GM18951 (cell line): Measurements from ENCODE around the gene CRAMP1.

Experiments
- POLR2A ChIP-seq: IDR thresholded peaks from 4 replicates; pipeline ENCODE4 v1.6.1; 2011; ENCODE audit warnings: mild to moderate bottlenecking; ENCODE audit not compliant: insufficient read length, insufficient read depth; ENCODE audit errors: extremely low read depth
- in situ Hi-C: fragments of 300-500 bp; cut with MboI; formaldehyde crosslinking; loops from one replicate; pipeline ENCODE4 v1.12.0; 2022; ENCODE audit warnings: low sequenced_read_pairs, mixed read lengths, inconsistent platforms; ENCODE audit not compliant: unreplicated experiment

CRAMP1 gene, protein sequence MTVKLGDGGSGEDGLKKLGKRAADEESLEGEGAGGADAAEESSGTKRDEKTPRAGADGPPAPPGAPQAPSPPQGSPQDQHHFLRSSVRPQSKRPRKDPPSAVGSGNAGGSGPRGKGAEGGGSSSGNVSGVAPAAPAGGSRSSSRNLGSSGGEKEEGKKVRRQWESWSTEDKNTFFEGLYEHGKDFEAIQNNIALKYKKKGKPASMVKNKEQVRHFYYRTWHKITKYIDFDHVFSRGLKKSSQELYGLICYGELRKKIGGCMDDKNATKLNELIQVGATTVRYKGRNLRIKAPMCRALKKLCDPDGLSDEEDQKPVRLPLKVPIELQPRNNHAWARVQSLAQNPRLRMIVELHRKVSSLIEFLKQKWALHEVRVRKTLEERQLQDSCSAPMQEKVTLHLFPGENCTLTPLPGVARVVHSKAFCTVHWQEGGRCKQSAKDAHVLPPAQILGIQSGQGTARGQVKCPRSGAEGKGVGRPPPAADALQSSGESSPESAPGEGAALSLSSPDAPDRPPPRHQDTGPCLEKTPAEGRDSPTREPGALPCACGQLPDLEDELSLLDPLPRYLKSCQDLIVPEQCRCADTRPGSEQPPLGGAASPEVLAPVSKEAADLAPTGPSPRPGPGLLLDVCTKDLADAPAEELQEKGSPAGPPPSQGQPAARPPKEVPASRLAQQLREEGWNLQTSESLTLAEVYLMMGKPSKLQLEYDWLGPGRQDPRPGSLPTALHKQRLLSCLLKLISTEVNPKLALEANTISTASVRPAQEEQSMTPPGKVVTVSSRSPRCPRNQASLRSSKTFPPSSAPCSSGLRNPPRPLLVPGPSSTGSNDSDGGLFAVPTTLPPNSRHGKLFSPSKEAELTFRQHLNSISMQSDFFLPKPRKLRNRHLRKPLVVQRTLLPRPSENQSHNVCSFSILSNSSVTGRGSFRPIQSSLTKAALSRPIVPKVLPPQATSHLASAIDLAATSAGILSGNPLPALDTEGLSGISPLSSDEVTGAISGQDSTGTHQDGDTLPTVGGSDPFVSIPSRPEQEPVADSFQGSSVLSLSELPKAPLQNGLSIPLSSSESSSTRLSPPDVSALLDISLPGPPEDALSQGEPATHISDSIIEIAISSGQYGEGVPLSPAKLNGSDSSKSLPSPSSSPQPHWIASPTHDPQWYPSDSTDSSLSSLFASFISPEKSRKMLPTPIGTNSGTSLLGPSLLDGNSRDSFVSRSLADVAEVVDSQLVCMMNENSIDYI (N-terminal part only)

DNA sequence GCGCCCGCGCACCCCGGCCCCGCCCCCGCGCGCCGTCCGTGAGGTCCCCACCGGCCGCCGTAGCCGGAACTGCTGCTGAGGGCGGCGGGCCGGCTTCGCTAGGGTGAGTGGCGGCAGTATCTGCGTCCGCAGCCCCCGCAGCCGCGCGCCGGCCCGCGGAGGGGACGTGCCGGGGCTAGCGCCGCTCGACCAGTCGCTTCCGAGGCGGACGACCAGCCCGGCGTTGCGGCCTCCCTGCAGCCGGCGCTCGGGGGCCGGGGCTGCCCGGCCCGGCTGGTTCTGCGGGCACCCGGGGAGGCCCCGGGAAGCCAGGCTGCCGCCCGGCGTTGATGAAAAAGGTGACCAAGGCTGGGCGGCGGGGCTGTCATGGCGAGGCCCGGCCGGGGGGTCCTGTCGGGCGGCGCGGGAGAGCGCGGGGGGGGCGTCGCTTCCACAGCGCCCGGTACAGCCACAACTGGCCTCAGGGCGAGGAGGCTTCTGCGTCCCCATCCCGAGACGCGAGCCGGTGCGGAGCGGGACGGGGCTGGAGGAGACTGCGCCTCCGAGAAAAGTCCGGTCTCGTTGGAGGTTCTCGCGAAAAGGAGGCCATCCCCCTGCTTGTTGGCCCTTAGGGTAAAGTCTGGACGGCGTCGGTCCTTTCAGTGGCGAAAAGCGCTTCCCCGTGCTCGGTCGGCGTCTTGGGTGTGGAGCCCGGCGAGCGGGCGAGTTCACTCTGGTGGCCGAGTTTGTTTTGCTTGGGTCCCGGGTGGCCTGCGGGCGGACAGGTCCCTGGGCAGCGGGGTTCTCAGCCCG, at the start of gene CRAMP1:
Gene CRAMP1 (plus strand): TSS at position 41 of the 792 bp plus-strand sequence. CDS start 2,280 bp downstream, outside the sequence.
- in situ Hi-C loops, result no loop called here
- TF ChIP-seq POLR2A, result peak; percentile 70

DNA sequence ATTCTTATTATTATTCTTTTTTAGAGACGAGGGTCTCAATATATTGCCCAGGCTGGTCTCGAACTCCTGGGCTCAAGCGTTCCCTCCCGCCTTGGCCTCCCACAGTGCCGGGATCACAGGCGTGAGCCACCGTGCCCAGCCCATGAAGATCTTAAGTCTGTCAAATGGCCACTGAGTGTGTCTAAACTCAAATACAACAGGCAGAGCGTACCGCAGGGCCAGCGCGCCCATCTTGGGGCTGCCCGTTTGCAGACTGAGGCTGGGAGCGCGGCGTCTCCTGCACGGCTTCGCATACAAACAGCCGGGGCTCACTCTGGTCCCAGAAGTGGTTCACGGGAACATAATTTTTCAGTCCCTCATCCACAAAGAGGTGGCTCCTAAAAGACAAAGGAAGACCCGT, 48.4 kb upstream of the CRAMP1 start:
- no peak for TF ChIP-seq POLR2A
- in situ Hi-C loops, result no loop called here

DNA sequence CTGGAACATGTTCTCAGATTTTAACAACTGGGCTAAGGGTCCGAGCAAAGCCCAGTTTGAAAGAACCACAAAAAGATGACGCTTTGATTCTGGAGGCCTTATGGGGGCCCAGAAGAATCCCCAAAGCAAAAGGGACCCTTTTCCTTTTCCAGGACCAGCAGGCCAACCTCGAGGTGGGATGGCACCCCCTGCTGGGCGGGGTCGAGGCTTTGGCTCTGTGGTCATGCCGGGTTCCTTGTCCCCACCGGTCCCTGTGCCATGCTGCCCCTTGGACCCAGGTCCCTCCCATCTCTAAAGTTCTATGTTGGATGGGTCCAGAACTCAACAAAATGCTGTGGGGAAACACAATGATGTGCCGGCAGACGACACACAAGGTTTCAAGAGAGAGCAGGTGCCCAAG, 47.8 kb upstream of the CRAMP1 start:
- no peak for TF ChIP-seq POLR2A
- in situ Hi-C loops, result no loop called here

DNA sequence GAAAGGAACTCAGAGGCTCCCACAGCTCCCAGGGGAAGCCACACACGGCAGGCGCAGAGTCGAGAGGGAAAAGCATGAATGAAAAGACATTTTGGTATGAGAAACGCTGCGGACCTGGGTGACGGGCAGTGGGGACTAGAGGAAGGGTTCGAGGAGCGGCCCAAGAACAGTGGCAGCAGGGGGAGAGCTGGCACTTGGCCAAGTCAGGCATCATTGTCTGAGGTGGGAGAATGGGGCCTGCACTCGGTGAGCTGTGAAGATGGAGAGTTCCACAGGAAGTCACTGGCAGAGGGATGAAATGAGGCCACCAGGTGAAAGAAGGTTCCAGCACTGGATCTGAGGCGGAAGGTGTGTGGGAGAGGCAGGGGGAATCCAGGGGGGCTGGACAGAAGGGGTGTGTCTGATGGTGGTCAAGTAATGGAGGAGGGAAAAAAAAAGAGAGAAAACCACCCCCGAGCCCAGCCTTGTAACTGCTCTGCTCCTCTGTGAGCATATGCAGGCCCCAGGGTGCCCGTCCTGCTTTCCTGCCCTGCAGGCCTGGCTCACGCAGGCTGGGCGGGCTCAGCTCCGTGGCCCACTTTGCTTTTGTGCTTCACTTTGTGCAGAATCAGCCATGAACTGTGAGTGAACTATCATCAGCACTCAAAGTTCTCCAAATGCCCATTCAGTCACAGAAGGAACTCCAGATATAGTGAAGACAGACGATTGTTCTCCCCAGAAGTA, 46.9 kb upstream of the CRAMP1 start:
- in situ Hi-C loops, result no loop called here
- TF ChIP-seq POLR2A, result no peak

DNA sequence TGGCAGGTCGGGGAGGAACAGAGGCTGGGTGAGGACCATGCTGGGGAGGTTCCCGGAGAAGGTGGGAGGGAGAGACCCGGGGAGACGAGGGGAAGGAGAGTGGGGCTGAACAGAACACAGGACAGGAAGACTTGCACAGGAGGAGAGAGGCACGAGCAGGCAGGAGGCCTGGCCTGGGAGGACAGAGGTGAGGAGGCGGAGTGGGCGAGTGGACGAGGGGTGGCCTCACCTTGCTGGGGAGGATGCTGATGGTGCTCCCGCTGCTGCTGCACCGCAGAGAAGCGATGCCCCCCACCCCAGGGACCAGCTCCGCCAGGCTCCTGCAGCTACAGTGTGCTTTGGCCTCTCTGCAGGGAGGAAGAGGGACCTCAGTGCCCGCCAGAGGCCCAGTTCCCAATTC, 44.2 kb upstream of the CRAMP1 start:
- TF ChIP-seq POLR2A, result no peak
- in situ Hi-C loops, result no loop called here

DNA sequence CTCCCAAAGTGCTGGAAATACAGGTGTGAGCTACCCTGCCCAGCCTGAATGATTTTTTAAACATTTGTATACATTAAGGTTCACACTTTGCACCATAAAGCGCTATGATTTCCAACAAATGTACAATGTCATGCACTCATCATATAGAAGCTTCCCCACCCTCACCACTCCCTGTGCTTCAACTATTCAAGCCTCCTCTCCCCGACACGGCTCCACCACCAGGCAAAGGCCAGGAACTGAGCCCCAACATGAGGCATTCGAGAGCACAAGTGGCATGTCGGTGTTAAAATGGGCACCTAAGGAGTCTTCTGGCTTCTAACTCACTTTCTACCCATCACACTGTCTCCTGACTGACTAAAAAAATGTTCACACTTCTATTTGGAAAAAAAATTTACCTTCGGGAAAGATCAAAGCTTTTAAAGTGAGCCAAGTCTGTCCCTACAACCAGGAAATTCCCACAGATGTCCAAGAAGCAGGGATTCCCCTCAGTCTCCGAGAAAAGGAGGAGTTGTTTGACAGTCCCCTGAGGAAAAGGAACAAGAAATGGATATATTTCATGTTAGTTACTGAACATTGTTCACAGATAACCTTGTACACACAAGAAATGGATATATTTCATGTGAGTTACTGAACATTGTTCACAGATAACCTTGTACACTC, 41.0 kb upstream of the CRAMP1 start:
- no peak for TF ChIP-seq POLR2A
- in situ Hi-C loops, result no loop called here

DNA sequence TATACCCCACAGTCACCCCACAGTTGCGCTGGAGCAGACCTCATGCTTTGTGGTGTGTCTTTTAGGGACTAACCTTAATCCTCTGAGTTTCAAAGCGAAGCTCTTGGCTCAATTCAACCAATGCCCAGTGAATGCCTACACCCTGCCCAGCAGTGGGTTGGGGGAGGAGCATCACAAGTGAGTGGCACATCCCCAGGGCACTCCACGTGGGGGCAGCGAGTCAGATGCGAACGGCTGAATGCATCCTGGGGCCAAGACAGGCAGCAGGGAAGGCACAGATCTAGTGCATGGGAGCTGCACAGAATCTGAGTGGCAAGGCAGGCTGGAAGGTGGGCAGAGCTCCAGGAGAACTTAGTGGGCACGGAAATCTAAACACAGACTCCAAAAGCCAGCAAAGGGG, 39.5 kb upstream of the CRAMP1 start:
- TF ChIP-seq POLR2A, result no peak
- in situ Hi-C loops, result no loop called here

DNA sequence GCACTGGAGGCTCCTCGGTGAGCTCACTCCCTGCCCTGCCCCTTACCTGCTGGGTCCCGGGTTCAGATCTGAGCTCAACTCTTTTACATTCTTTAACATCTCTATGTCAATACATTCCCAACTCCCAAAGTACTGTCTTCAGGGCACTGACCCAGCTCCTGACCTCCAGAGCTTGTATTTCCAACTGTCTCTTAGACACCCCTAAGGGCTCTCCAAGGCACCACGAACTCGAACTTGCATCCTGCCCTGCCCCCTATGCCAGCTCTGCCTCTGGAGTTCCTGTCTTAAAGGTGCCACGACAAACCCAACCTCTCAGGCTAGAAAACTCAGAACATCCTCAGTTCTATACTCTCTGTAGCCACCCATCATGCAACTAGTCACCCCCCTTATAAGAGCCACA, 38.9 kb upstream of the CRAMP1 start:
- in situ Hi-C loops, result no loop called here
- TF ChIP-seq POLR2A, result no peak

DNA sequence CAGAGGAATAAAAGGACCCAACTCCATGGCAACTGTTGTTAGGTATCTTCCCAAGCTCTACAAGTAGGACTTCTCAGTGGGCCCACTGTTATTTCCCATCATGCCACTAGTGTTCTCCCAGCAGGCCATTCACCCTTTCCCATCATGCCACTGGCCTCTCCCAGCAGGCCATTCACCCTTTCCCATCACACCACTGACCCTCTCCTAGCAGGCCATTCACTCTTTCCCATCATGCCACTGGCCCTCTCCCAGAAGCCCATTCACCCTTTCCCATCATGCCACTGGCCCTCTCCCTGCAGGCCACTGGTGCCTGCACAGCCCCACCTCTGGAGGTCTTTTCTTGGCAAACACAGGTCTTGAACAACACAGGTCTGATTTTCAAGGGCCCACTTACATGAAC, 36.6 kb upstream of the CRAMP1 start:
- TF ChIP-seq POLR2A, result no peak
- in situ Hi-C loops, result no loop called here

DNA sequence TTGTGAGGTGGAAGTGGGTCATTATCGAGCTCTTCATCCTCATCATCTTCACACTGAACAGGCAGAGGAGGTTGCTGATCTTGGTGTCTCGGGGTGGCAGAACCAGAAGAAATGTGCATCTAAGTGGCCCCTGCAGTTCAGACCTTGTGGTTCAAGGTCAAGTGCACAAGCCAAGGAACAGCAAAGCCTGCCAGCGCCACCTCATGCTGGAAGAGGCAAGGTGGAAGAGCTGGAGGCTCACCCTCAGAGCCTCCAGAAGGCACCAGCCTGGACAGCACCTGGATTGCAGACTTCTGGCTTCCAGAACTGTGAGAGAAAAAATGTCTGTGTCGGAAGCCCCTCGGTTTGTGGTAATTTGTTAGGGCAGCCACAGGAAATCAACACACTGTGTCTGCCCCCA, 32.9 kb upstream of the CRAMP1 start:
- in situ Hi-C loops, result no loop called here
- TF ChIP-seq POLR2A, result no peak

DNA sequence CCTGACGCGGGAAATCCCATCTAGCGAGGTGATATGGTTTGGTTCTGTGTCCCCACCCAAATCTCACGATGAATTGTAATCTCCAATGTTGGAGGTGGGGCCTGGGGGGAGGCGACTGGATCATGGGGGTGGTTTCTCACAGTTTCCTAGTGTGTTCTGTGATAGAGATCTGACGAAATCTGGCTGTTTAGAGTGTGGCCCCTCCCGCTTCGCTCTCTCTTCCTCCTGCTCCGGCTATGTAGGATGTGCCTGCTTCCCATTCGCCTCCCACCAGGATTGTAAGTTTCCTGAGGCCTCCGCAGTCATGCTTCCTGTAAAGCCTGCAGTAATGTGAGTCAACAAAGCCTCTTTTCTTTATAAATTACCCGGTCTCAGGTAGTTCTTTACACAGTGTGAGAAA, 31.9 kb upstream of the CRAMP1 start:
- no peak for TF ChIP-seq POLR2A
- in situ Hi-C loops, result no loop called here
